HepG2 (cell line): ENCODE data around the gene POLR2H. TPM values are rescaled to one million over a fixed set of nuclear protein-coding genes. Genes with fewer than 3 reads are reported as not detected.

Source experiments
- ATF7-NPFF ChIP-seq: sonication (generic); formaldehyde crosslinking; IDR thresholded peaks from 2 replicates; pipeline ENCODE4 v1.8.1; 2023; ENCODE audit warnings: mild to moderate bottlenecking, low read depth, missing genetic modification reagents, moderate library complexity
- BHLHE40 ChIP-seq: IDR thresholded peaks from 2 replicates; pipeline ENCODE4 v1.6.1; 2011; ENCODE audit warnings: low read length, improper control_type of control experiment
- BORCS8-MEF2B ChIP-seq: sonication (generic); formaldehyde crosslinking; IDR thresholded peaks from 2 replicates; pipeline ENCODE4 v1.8.0; 2022; ENCODE audit warnings: mild to moderate bottlenecking, missing genetic modification reagents
- EED ChIP-seq: sonication (generic); formaldehyde crosslinking; IDR thresholded peaks from 2 replicates; pipeline ENCODE4 v1.5.0; 2020; ENCODE audit warnings: mild to moderate bottlenecking, missing genetic modification reagents
- ZFP37 ChIP-seq: sonication (generic); formaldehyde crosslinking; IDR thresholded peaks from 2 replicates; pipeline ENCODE4 v1.4.0; 2020; ENCODE audit warnings: missing genetic modification reagents, borderline replicate concordance
- ZNF292 ChIP-seq: sonication (generic); formaldehyde crosslinking; IDR thresholded peaks from 2 replicates; pipeline ENCODE4 v1.8.1; 2022; ENCODE audit warnings: mild to moderate bottlenecking, low read depth, missing genetic modification reagents, borderline replicate concordance
- ZNF747 ChIP-seq: sonication (generic); formaldehyde crosslinking; IDR thresholded peaks from 2 replicates; pipeline ENCODE4 v1.8.1; 2023; ENCODE audit warnings: missing genetic modification reagents, mild to moderate bottlenecking, borderline replicate concordance
- ZNF782 ChIP-seq: sonication (generic); formaldehyde crosslinking; IDR thresholded peaks from 2 replicates; pipeline ENCODE4 v1.4.0; 2020; ENCODE audit warnings: missing genetic modification reagents, mild to moderate bottlenecking, borderline replicate concordance
- polyA plus RNA-seq, 8 experiments: library from polyadenylated mRNA; depleted of rRNA in 3 of 8; stranded (reverse) in 7 of 8; unstranded in 1 of 8; fragments of >200 nt; fragmentation: Illumina TruSeq in 4 of 8; extraction: Trizol in 4 of 8; gene quantifications; 2 replicates each; pipeline versions ENCODE4 v1.2.1 to v1.2.3, GENCODE V29; 2011 to 2016; ENCODE audit warnings: low read depth in 4 of 8, missing spikeins in 1 of 8, mixed read lengths in 1 of 8; ENCODE audit not compliant: insufficient read depth in 1 of 8
- total RNA-seq, 5 experiments: library from RNA; depleted of rRNA; stranded (reverse); fragments of >200 nt; fragmentation: Illumina TruSeq; extraction: Trizol; gene quantifications; 2 replicates each; pipeline ENCODE4 v1.2.3, GENCODE V29; 2016; ENCODE audit warnings: low read depth in 1 of 5
- TF ChIP-seq, protein P1 (sequence below), 2 experiments: fragments of 450-650 bp in 1 of 2; sonication (generic) in 1 of 2; formaldehyde crosslinking in 1 of 2; IDR thresholded peaks; 2 replicates each; pipeline versions ENCODE4 v1.6.1 to v1.8.0; 2016 to 2022; ENCODE audit warnings: antibody characterized with exemption in 1 of 2, mild to moderate bottlenecking in 1 of 2, missing genetic modification reagents in 1 of 2
- TF ChIP-seq, protein P2 (sequence below): IDR thresholded peaks from 2 replicates; pipeline ENCODE4 v1.6.1; 2012; ENCODE audit warnings: inconsistent platforms
- TF ChIP-seq, protein P3 (sequence below): sonication (generic); formaldehyde crosslinking; IDR thresholded peaks from 2 replicates; pipeline ENCODE4 v1.5.1; 2020; ENCODE audit warnings: mild to moderate bottlenecking, missing genetic modification reagents, borderline replicate concordance

POLR2H gene
- total and polyA plus RNA-seq, 2 of the 13 experiments (the other 11 are each of a cell fraction or from before 2014, with no cell fraction given): 118 to 194 TPM

DNA sequence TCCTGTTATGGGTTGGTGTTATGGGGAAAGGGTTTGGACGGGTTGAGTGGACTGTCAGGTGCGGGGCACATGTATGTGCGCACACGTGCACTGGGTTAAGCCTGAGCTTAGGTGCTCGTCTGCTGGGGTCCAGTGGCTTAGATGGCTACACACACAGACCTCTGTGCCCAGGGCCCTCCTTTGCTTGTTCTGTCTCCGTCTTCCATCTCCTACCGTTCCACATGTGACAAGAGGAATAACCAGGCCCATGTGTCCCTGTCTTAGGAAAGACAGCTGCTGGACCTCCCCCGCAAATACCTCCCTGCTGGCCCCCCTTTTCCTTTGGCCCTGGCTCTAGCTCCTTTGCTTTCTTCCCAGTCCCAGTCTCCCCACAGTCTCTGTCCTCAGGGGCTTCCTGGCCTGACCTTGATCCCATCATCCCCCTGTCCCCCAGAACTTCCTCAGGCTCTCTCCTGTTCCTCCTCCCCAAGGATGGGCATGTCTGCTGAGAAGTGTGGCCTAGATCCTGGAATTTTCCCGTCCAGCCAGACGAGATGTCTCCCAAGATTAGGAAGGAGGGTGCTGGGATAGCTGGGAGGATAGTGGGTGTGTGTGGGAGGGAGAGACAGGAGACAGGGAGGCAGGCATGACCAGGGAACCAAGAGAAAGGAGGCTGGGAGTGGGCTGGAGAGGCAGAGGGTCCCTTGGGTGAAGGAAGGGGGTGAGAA is 17.3 kb downstream of the POLR2H start (continued):
- TF ChIP-seq, protein P1, sequence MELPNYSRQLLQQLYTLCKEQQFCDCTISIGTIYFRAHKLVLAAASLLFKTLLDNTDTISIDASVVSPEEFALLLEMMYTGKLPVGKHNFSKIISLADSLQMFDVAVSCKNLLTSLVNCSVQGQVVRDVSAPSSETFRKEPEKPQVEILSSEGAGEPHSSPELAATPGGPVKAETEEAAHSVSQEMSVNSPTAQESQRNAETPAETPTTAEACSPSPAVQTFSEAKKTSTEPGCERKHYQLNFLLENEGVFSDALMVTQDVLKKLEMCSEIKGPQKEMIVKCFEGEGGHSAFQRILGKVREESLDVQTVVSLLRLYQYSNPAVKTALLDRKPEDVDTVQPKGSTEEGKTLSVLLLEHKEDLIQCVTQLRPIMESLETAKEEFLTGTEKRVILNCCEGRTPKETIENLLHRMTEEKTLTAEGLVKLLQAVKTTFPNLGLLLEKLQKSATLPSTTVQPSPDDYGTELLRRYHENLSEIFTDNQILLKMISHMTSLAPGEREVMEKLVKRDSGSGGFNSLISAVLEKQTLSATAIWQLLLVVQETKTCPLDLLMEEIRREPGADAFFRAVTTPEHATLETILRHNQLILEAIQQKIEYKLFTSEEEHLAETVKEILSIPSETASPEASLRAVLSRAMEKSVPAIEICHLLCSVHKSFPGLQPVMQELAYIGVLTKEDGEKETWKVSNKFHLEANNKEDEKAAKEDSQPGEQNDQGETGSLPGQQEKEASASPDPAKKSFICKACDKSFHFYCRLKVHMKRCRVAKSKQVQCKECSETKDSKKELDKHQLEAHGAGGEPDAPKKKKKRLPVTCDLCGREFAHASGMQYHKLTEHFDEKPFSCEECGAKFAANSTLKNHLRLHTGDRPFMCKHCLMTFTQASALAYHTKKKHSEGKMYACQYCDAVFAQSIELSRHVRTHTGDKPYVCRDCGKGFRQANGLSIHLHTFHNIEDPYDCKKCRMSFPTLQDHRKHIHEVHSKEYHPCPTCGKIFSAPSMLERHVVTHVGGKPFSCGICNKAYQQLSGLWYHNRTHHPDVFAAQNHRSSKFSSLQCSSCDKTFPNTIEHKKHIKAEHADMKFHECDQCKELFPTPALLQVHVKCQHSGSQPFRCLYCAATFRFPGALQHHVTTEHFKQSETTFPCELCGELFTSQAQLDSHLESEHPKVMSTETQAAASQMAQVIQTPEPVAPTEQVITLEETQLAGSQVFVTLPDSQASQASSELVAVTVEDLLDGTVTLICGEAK (IDR thresholded peaks at IDR 0.05): no peak
- TF ChIP-seq, protein P1 (CRISPR knock-in tag; IDR thresholded peaks at IDR 0.05): peak; percentile 13; the same call in 1 of the 2 replicates
- 0 out of 2 replicates have a peak, but pooled peaks have one; percentile 33 for TF ChIP-seq BHLHE40
- TF ChIP-seq ZNF292 (CRISPR knock-in tag): 0 out of 2 replicates have a peak, but pooled peaks have one; percentile 0
- TF ChIP-seq ZNF782: no peak
- TF ChIP-seq ZNF747 (CRISPR knock-in tag): 0 out of 2 replicates have a peak, but pooled peaks have one; percentile 18
- TF ChIP-seq ATF7-NPFF (CRISPR knock-in tag): 0 out of 2 replicates have a peak, but pooled peaks have one; percentile 43
- TF ChIP-seq, protein P2, sequence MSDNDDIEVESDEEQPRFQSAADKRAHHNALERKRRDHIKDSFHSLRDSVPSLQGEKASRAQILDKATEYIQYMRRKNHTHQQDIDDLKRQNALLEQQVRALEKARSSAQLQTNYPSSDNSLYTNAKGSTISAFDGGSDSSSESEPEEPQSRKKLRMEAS: peak; percentile 11; the same call in 1 of the 2 replicates
- no peak for TF ChIP-seq BORCS8-MEF2B (CRISPR knock-in tag)
- 0 out of 2 replicates have a peak, but pooled peaks have one; percentile 51 for TF ChIP-seq EED
- TF ChIP-seq ZFP37: 0 out of 2 replicates have a peak, but pooled peaks have one; percentile 19
- TF ChIP-seq, protein P3, sequence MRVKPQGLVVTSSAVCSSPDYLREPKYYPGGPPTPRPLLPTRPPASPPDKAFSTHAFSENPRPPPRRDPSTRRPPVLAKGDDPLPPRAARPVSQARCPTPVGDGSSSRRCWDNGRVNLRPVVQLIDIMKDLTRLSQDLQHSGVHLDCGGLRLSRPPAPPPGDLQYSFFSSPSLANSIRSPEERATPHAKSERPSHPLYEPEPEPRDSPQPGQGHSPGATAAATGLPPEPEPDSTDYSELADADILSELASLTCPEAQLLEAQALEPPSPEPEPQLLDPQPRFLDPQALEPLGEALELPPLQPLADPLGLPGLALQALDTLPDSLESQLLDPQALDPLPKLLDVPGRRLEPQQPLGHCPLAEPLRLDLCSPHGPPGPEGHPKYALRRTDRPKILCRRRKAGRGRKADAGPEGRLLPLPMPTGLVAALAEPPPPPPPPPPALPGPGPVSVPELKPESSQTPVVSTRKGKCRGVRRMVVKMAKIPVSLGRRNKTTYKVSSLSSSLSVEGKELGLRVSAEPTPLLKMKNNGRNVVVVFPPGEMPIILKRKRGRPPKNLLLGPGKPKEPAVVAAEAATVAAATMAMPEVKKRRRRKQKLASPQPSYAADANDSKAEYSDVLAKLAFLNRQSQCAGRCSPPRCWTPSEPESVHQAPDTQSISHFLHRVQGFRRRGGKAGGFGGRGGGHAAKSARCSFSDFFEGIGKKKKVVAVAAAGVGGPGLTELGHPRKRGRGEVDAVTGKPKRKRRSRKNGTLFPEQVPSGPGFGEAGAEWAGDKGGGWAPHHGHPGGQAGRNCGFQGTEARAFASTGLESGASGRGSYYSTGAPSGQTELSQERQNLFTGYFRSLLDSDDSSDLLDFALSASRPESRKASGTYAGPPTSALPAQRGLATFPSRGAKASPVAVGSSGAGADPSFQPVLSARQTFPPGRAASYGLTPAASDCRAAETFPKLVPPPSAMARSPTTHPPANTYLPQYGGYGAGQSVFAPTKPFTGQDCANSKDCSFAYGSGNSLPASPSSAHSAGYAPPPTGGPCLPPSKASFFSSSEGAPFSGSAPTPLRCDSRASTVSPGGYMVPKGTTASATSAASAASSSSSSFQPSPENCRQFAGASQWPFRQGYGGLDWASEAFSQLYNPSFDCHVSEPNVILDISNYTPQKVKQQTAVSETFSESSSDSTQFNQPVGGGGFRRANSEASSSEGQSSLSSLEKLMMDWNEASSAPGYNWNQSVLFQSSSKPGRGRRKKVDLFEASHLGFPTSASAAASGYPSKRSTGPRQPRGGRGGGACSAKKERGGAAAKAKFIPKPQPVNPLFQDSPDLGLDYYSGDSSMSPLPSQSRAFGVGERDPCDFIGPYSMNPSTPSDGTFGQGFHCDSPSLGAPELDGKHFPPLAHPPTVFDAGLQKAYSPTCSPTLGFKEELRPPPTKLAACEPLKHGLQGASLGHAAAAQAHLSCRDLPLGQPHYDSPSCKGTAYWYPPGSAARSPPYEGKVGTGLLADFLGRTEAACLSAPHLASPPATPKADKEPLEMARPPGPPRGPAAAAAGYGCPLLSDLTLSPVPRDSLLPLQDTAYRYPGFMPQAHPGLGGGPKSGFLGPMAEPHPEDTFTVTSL (CRISPR knock-in tag): no peak
